HG03103 (cell line): Measurements from ENCODE around the gene TMEM250.

Source experiments
- ATAC-seq: cut with Tn5 transposase; IDR thresholded peaks from one replicate; pipeline ENCODE4 v1.9.1; 2021; ENCODE audit warnings: low read depth; ENCODE audit not compliant: unreplicated experiment

TMEM250 gene

DNA sequence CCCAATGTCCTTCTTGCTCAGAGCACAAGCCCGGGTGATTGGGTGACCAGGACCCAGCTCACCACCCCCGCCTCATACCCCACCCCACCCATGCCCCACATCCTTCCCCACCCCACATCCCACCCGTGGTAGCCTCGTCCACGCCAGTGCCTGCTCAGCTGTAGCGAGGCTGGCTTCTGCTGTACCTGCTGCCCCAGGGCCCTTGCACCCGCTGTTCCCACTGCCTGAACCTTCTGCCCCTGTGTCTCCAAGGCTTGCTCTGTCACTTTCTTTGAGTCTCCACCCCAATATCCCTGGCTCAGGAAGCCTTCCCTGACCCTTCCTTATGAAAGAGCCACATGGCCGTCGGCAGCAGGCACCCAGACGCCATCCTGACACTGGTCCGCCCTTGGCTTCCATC, 20.5 kb downstream of the TMEM250 start:
- no peak for ATAC-seq

- no peak for ATAC-seq
These were observed 22.1 kb downstream of the TMEM250 start for GRCh38 chr9:136096505-136097001.

GRCh38 chr9:136095070-136096058, 23.3 kb downstream of the TMEM250 start, which contains the start of gene NACC2:
TSS of gene NACC2 (minus strand) at chr9:136095289. CDS start at chr9:136050521, 44,768 bp downstream.
- ATAC-seq = no peak

DNA sequence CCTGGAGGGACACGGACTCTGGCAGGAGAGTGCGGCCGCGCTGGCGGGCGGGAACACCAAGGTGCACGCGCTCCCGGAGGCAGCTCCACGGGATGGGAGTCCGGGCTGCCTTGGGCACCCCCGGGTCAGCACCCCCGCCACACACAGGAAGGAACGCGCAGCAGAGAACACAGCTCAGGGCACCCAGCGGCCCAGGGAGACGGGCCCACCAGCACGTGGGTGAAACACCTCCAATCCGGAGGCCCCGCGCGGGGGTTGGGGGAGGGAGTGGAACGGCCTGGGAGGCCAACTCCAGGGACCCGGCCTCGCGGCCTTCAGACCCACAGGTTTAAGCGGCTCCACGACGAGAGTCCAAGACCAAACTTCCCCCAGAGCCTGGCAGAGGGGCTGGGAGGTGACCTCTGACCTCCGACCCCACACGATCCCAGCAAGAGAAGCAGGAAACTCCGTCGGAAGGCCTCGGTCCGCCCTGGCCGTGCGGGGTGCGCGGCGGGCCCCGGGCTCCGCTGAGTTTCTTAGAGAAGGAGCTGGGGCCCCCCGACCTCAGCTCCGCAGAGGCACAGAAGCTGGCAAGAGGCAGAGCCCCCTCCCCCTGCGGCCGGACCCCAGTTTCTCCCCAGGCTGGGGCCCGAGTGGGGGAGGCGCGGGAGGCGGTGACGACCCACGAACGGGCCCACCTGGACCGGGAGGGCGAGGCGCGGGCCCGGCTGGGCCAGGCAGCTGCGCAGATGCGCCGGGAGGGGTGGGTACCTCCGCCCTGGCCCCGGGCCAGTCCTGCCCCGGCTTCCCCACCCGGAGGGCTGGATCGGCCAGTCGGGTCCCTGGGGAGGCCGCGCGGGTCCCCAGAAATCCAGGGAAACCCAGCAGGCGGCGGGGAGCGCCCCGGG, 24.4 kb downstream of the TMEM250 start:
- ATAC-seq = no peak

- ATAC-seq = no peak
These were observed 25.2 kb downstream of the TMEM250 start for GRCh38 chr9:136093346-136093986.

- no peak for ATAC-seq
These were observed 25.9 kb downstream of the TMEM250 start for GRCh38 chr9:136092741-136093140.

- no peak for ATAC-seq
These were observed 26.4 kb downstream of the TMEM250 start for GRCh38 chr9:136092353-136092650.

DNA sequence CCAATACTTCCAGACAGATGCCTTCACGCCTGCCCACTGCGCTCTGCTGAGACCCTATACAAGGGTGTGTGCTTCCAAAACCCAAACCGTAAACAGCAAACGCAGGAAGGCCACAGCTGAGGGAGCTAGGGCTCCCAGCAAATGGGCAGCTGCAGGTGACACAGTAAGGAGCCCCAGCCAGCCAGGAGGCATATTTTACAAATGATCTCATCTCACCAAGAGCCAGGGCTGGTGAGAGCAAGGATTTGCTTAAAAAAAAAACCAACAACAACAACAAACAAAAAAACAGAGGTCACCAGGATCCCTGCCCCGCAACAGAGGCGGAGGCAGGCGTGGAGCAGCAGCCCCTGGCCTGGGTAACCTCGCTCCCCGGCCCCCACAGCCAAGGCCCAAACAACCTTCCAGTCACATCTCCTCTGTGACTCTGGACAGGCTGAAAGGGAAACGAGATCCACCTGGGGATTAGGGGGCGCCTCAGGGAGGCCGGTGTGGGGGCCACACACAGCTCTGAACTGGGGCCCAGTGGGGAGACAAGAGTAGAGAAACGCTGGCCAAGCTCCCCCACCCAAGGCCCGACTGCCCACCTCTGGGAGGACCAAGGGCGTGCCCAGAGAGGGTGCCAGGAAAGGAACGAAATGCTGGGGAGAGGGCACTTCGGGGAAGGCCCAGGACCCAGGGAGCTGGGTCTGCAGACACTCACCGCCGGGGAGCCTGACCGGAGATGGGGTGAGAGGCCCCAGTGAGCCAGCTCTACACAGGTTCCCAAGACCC, 26.9 kb downstream of the TMEM250 start:
- ATAC-seq = no peak

DNA sequence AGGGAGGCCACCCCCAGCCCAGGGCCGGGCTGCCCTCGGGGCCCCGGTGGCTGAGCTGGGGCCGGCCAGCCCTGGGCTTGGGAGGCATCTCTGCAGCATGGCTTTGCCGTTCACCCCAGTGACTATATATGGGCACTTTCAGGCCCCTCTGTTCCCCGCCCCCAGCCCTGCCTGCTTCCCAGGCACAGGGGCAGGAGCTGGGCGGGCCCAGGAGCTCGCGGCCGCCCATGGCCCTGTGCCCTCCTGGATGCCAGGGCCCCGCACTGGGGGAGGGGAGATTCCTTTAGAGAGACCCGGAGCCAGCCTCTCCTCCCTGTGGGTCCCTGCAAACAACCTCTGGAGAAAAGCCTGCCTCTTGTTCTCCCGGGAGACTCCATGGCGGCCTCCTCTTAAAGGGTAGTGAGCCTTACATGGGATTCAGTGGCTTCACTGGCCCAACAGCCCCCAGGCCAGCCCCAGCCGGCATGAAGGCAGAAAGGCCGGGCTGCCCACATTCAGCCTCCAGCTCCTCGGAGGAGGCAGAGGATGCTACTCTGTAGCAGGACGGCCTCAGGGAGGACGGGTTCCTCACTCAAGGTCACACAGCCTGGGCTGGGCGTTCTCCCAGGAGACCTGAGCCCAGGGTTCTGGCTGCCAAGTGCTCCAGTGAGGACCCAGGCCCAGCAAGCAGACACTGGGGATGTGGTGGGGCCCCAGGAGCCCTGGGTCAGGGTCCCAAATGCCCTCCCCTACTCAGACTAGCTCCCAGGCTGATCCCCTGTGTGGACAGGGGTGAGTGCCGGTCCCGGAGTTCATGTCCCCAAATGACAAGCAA, 27.7 kb downstream of the TMEM250 start:
- ATAC-seq = no peak

GRCh38 chr9:136090056-136090735, 28.5 kb downstream of the TMEM250 start:
- no peak for ATAC-seq

- no peak for ATAC-seq
These were observed 29.0 kb downstream of the TMEM250 start for GRCh38 chr9:136089697-136090045.

DNA sequence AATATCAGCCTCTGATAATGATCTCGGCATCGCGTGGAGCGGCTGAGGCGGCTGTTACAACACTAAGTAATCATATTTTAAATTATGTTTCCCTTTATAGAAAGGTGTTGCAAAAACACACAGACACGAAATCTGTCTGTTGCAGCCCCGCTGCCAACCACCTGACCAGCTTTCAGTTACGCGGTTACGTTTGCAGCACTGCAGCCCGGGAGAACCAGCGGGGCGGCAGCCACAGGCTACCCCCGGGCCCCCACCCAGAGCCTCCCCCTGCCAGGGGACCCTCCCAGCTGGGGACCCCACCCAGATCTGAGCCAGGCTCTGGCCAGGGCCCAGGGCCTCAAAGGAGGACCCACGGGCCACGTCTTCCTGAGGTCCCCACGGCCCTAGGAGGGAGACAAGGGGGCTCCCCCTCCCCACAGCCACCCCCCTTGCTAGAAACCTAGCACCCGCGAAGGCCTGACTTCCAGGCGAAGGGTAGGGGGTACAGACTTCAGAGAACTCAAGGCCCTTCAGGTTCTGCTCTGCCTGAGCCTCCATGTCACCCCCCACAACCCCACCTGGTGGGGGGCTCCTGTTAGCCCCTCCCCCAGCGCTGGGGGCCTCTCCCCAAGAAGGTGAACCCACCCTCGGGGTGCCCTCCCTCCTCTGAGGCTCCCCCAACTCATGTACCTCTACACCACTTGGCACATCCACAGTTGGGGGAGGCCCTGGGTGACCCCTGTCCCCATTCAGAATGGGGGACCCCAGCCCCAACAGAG, 29.6 kb downstream of the TMEM250 start:
- ATAC-seq = no peak

GRCh38 chr9:136088481-136088938, 30.2 kb downstream of the TMEM250 start:
- ATAC-seq = no peak

DNA sequence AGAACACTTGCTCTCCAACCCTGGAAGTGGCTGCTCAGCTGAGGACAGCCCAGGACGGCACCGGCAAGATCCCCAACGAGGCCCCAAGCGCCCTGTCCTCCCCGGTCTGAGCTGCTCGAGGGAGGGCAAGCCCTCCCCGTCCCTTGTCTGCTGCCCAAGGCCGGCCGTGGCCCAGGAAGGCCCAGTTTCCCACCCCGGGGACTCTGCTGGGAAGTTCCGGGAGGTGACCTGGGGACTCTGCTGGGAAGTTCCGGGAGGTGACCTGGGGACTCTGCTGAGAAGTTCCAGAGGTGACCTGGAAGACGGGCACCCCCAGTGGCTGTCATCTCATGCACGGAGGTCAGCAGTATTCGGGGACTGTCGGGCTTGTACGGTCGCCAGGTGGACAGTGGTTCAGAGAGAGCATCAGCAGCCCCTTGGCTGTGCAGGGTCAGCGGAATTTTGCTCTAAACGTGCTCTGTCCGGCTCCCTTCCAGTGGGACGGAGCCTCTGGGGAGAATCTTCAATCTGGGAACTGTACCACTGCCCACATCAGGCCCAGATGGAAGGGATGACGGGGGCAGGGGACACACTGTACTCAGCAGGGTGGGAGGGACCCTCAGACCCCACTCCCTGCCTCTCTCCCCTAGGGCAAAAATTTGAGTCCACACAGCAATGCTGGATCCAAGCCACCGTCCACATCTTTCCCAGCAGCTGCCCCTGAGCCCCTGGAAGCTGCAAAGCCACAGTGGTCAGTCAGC, 30.8 kb downstream of the TMEM250 start:
- ATAC-seq = no peak

- ATAC-seq = no peak
These were observed 31.5 kb downstream of the TMEM250 start for GRCh38 chr9:136086951-136087740.

GRCh38 chr9:136086213-136086881, 32.3 kb downstream of the TMEM250 start:
- no peak for ATAC-seq
